Muscle of back (tissue), 11 donors: Measurements from ENCODE around the gene PPIP5K2. TPM values are rescaled to one million over a fixed set of nuclear protein-coding genes. Genes with fewer than 3 reads are reported as not detected.
"Not testable (repeated sequence)": the region's sequence is repeated elsewhere in the genome, so short reads cannot be mapped to it uniquely, and the experiment has no call there.

ENCODE experiments used
- DNase-seq, 3 donors: peaks; one replicate each; pipeline versions ENCODE4 v3.0.0 to v3.0.0-alpha.2; 2013
- polyA plus RNA-seq, 10 donors: library from polyadenylated mRNA; unstranded; fragments of 120-200 nt; gene quantifications; one replicate each; pipeline ENCODE4 v1.2.1, GENCODE V29; 2013; ENCODE audit not compliant: insufficient read length in 10 of 10

The PPIP5K2 gene
- polyA plus RNA-seq, 10 donors = 30.4 to 49.9 (median 41.5) TPM

DNA sequence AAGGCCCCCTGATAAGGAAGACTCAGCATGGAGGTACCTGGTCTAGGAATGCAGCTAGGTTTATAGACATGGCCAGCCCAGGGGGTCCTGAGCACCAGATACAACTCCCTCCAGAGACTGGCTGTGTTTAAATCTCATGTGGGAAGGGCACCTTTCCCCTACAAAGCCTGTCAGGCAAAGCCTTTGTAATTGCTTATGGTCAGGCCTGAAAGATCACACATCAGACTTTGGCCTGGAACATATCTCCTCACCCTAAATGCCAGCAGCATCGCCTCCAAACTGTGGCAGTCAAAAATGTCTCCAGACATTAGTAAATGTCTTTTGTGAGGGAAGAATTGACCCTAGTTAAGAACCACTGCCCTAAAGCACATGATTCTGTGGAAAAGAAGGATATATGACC, 86.9 kb downstream of the PPIP5K2 start:
- DNase-seq = no peak

DNA sequence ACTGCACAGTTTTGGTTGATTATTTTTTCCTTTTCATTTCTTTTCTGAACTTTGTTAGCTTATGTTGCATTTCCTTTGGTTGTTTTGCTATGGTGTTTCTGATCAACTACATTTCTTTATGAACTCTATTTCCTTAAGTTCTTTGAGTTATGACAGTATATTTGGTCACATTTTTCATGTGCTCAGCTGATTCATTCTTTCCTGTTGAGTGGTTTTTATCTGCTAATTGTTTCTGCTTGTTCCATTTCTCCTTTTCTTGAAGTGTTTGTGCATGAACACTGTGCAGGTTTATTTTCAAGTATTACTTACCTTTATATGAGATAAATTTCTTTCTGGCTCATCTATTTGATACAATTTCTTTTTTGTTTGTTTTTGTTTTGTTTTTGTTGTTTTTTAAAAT, 87.6 kb downstream of the PPIP5K2 start:
- no peak for DNase-seq

DNA sequence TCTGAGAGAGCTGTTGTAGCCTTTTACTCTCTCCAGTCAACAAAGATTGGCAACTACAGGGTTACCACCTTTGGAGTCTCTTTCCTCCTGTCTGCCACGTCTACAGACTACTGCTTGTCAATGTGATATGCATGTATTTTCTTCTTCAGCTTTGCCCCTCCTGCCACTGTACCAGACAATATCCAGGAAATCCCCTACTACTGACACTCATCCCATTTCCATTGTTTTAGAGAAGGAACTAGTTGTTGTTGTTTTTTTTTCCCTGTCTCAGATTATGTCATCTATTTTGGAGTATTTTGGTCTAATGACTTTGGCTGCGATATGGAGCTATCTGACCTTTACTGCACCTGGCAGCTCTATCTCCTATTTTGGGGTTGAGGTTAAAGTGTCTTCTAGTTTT, 88.4 kb downstream of the PPIP5K2 start:
- DNase-seq = no peak

DNA sequence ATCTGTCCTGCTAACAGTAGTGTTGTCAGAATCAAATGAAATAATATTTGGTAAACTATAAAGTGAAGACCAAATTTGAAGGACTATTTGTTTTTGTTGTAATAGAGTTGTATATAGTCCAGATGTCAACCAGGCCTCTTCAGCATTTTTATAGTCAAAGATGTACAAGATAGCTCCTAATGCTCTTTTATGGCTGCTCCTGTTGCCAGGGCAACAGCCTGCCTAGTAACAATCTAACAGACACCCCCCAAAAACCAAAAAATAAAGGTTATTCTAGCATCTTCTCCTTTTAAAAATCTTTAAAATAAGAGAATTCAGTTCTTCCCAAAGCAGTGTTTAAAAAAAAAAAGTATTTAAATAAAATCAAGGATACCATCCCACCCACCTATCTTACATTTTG, 89.0 kb downstream of the PPIP5K2 start:
- no peak for DNase-seq

DNA sequence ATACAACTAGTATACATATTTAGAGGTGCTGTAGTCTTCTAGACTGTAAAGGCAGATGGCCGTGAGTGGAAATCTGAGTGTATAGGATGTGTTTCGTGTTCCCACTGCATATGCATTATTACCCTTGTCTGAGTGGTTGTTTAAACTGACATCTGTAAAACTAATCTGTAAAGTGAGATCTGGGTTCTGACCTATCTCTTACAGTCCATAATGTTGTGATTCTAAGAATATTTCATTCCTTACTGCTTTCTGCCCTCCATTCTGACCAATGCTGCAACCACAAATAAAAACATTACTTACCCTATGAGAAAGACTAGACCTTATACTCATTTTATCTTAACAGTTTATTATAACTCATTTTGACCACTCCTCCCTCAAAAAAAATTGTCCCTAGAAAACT, 90.9 kb downstream of the PPIP5K2 start:
- DNase-seq = no peak

DNA sequence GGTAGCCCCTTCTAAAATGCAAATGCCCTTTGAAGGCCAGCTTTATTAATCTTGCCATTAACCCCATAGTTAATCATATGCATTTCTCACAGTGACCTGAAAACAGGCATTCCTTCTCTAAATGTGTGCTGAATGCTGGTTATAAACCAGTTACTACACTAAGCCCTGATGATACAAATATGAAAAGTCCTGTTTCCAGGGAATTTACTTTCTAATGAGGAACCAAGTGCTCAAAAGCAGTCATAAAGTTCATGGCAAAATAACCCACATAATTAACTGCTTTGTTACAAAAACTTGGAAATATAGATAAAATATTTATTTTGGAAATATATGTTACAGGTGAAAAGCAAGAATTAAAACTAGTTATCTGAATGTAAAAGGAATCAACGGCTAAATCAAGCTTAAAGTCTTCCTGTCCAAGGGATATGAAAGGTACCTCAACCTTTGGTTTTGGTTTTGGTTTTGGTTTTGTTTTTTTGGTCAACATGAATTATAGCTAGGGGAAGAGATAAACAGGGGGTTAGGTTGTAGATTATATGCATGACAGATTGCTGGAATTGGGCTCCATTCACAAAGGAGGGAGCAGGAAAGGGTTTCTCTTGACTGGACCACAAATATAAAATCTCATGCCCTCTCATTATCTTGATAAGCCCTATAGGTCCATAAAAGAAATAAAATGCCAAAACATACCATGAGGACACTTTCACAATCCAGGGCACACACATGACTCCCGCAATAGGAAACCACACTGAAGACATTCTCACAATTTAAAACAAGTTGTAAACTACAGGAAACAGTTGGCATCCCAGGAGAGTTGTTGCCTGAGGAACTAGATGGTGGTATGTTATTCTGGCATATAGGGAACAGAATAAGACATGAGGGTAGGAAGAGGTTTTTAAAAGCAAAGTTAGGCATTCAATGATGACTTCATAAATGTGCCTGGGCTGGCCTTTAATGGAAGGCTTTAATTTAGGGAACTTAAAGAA, 91.8 kb downstream of the PPIP5K2 start:
- DNase-seq = no peak

DNA sequence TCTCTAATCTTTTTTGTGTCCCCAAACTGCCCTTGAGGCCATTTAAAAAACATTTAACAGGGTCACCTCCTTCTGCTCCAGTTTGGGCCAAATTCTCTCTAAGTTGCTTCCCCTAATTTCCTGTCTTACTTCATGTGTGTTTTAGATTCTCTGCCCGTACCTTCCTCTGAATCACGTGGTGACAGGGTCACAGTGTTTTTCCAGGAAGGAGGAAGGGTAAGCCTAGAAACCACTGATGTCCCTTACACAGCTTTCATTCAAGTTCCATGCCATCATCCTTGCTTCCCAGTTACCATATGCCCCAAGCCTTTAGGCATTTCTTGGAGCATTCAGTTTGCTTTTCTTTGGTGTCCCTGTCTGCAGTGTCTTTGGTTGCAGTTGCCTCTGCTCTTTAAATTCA, 96.0 kb downstream of the PPIP5K2 start:
- no peak for DNase-seq

DNA sequence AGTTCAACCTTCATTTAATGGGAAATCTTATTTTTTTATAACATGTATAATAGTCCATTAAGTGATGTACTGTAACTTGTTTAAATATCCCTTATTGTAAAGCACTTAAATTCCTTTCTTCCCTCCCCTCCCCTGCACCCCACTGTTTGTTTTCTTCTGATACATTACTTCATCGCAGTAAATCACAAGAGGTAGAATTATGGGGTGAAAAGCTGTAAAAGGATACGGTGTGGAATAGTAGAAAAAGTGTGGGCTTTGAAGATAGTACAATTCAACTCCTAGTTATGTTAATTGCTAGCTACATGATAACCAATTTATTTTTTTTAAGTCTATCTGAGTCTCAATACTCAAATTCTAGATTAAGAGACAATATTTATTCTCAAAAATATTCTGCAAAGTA, 96.6 kb downstream of the PPIP5K2 start:
- DNase-seq = no peak

DNA sequence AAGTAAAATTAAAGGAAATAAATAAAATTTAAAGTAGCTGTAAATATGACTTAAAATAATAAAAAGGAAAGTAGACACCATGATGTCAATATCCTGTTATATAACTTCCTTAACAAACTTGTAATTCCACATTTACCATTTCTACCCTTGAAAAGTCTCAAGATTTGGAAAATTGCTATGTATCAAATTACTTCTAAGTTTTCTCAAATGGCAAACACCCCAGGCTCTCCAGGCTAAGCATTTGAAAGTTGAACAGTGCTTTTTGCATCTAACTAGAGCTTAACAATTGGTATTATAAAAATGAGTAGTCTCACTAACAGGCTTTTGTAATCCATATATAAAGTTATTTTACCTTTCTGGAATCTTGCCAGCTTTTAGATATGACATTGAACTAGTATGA, 97.0 kb downstream of the PPIP5K2 start:
- DNase-seq = no peak

DNA sequence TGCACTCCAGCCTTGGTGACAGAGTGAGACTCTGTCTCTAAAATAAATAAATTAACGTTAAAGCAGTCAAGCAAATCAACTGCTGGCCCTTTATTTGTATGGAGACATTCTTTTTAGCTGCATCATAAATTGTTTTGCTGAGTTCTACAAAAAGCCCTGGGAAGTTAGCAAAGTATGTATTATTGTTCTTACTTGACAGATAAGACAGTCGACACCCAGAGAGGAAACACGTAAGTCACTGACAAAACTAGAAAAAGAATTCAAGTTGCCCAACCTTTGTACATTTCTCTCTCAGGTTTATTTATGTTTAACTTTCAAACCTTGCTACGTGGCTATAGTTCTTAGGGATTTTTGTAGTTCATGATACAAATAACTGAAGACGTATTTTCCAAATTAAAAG, 98.1 kb downstream of the PPIP5K2 start:
- no peak for DNase-seq

DNA sequence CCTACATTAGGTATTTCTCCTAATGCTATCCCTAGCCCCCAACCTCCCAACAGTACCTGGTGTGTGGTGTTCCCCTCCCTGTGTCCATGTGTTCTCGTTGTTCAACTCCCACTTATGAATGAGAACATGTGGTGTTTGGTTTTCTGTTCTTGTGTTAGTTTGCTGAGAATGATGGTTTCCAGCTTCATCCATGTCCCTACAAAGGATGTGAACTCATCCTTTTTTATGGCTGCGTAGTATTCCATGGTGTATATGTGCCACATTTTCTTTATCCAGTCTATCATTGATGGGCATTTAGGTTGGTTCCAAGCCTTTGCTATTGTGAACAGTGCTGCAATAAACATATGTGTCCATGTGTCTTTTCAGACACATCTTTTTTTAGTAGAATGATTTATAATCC, 99.0 kb downstream of the PPIP5K2 start:
- DNase-seq = not testable (repeated sequence)

DNA sequence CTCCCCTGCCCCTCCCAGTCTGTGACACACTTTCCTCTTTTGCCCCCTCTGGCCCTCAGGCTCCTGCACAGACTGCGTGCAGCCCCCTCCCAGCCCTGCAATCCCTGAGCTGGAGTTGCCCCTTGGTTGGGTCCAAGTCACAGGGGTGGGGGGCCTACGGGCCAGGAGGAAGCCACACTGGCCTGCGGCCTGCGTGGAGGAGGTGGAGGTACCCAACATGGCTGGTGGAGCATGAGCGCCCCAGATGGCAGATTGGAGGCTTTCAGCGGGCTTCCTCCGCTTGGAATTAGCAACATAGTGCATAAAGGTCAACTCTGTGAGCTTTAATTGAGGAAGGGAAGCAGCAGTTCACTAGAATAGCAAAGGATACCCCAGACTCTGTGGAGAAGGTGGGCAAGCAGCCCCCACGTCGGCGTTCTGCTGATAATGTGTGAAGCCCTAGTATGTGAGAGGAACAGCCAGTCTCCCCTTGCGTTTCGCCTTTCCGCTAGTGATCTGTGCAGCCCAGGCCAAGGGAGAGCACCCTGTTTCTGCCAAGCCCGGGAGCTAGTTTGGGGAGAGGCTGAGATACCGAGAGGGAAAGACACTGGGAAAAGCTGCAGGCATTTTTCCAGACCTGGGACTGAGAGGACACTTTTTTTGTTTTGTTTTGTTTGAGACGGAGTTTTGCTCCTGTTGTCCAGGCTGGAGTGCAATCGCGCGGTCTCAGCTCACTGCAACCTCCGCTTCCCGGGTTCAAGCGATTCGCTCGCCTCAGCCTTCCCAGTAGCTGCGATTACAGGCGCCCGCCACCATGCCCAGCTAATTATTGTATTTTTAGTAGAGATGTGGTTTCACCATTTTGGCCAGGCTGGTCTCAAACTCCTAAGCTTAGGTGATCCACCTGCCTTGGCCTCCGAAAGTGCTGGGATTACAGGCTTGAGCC, 103.2 kb downstream of the PPIP5K2 start:
- no peak for DNase-seq

DNA sequence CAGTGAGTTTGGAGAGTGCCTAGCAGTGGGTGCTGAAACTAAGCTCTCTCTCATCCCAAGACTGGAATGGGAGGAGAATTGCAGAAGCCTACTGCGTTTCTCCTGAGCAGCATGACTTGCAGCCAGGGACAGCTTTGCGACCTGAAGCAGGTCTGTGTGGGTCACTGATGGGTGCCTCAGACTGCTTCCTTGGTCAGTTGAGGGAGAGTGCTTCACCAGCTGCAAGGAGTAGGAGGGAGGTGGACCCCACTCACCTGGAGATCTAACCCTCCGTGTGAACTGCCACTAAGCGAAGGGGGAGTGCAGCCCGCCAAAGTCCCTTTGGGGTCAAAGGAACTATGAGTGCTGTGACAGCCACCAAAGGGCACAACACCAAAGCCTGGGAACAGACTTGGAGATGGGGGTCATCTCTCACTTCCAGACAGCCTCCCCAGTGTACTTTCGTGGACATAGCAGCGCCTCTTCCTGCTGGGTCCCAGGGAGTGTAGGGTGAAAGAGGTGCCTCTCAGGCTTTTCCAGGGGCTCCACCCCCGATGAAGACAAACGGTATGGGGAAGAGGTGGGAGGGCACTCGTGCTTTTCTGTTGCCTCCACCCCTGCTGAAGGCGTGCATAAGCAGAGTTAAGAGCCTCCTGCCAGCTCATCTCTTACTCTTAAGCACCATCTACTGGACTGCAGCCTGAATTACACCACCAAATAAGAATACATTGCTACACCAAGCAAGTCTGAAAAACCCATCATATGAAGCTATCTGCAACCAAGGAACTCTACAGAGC, 104.2 kb downstream of the PPIP5K2 start:
- peak in 2 of 3 donors; percentile 26 to 42 for DNase-seq

DNA sequence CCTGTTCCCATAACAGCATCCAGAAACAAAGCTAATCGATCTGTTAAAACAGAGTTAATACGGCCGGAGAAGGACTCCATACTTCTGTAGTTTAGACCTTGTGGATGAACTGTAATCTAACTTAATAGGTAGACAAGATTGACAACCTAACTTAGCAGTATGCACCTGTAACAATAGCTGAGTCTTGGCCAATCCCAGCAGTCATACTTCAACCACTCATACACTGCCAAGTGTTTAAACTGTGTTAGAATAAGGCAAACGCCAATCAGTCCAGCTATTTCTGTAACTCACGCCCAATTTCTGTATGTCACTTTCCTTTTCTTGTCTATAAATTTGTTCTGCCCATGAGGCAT, 104.8 kb downstream of the PPIP5K2 start:
- DNase-seq = no peak

DNA sequence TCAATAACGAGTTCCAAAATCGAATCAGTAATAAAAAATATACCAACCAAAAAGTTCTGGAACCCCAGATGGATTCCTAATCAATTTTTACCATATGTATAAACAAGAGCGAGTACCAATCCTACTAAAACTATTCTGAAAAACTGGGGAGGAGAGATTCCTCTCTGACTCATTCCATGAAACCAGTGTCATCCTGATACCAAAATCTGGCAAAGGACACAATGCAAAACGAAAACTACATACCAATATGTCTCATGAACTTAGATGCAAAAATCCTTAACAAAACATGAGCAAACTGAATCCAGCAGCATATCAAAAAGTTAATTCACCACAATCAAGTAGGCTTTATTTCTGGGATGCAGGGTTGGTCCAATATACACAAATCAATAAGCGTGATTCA, 108.0 kb downstream of the PPIP5K2 start:
- no peak for DNase-seq

DNA sequence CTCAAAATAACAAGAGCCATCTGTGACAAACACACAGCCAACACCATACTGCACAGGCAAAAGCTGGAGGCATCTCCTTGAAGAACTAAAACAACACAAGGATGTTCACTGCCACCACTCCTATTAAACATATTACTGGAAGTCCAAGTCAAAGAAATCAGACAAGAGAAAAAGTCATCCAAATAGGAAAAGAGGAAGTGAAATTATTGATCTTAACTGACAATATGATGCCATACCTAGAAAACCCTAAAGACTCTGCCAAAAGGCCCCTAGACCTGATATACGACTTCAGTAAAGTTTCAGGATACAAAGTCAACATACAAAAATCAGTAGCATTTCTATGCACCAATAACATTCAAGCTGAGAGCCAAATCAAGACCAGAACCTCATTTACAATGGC, 108.5 kb downstream of the PPIP5K2 start:
- no peak for DNase-seq

DNA sequence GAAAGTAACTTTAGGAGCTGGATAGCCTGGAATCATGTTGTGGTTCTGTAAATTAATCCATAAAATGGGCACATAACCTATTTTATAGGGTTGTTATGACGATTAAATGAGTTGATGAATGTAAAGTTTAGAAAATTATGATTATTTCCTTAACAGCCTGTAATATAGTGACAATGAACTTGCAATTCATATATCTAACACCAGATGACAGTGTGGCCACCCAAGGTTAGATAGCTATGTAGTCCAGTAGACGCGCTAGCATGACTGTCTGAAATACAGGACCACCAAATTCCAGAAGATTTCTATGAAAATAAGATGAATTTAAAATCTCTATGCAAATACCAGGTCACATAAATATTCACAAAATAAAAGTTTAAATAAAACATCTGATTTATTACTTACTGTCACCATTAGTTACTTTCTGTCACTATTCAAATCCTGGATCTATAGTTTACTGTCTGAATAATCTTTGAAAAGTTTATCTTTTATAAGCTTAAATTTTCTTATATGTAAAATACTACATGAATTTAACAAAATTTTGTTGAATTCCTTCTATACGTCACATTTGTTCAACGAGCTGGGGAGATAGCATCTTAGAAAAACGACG, 112.4 kb downstream of the PPIP5K2 start:
- DNase-seq = peak in 2 of 3 donors; percentile 18 to 31

DNA sequence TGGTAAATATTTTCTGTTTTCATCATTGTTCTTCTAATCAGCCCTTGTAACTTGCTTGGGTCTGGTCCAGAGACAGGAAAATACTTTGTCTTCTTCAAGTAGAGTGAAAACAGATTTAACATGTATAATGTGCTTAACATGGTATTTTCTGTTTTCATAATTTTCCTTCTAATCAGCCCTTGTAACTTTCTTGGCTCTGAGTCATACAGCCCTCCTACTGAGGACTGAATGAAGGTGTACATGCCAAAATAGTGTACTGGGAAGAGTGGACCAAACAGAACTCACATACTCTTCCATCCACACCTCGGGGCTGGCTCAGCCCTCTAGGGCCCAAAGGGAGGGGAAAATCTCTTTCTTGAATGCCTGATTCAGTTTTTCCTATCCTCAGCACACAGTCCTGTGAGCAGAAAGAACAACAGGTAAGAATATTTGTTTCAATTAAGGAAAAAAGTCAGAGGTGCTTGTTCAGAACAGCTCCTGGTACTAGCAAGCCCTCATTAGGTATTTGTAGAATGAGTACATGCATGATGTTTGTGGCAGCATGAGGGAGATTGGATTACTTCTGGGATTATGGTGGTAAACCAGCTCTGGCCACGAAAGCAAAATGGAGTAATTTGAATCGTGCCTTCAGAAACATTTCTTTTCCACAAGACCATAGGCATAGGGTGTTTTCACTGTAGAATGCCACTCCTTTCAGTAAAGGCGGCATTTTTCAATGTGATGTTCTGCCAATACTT, 114.3 kb downstream of the PPIP5K2 start:
- DNase-seq = peak in 1 of 3 donors; percentile 4

DNA sequence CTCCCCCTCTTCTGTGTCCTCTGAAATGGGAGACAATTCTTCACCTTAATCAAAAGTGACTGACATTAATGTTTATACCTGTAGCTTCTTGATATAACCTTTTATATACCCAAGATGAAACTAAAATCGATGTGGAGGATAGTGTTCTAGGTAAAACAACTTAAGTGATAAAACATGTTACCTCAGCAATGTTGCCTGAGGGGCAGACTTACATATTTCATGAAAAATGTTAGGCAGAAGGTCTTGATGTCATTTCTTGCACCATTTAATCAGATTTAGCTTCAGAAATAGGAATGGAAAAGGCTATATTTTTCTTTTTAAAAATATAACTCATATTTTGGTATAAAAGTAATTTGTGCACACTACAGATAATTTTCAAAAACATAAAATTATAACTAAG, 115.8 kb downstream of the PPIP5K2 start:
- no peak for DNase-seq

DNA sequence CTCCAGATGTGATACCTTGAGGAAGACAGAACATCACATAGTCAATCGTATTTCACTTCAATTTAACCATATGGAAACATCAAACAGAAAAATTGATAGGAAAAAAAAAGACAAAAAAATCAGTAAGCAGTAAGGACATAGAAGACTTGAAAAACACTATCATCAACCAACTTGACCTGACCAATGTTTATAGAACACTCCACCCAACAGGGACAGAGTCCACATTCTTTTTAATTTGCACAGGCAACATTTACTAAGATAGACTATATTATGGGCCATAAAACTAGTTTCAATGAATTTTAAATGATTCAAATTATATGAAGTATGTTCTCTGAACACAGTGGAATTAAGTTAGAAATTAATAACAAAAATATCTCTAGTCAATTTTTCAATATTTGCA, 117.7 kb downstream of the PPIP5K2 start:
- no peak for DNase-seq

DNA sequence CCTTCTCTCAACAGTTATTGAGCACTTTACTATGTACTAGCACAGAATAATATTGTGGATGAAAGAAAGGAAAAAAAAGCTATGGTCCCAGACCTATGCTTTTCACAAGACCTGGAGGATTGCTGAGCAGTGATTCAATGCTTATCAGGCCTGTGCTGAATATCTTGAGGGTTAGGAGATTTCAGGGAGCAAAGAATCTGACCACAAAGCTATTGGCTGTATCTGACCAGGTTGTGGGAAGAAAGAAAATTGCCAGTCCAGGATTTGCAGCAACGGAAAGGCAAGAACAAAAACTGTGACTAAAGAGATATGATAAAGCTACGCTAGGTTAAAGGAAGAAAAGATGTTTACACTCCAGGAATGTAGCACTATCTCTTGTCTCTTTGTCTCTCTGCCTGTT, 123.6 kb downstream of the PPIP5K2 start:
- DNase-seq = no peak
